Breast epithelium (tissue), 4 donors: Measurements from ENCODE around the gene ADRA1B. TPM values are rescaled to one million over a fixed set of nuclear protein-coding genes. Genes with fewer than 3 reads are reported as not detected.
"Not testable (repeated sequence)": the region's sequence is repeated elsewhere in the genome, so short reads cannot be mapped to it uniquely, and the experiment has no call there.

Source experiments
- DNase-seq, 2 donors: peaks; one replicate each; pipeline ENCODE4 v3.0.0-alpha.2; 2019; ENCODE audit warnings: low spot score in 2 of 2
- H3K27ac ChIP-seq, 2 donors: fragments of 200-600 bp; sonication (generic) in 1 of 2; one replicate each; pipeline ENCODE4 v1.5.1; 2016 to 2019; ENCODE audit warnings: mild to moderate bottlenecking in 1 of 2
- H3K27me3 ChIP-seq, 2 donors: fragments of 200-600 bp; sonication (generic) in 1 of 2; one replicate each; pipeline versions ENCODE4 v1.5.1 to v1.6.0; 2017 to 2019; ENCODE audit warnings: control low read depth in 1 of 2, mild to moderate bottlenecking in 1 of 2
- H3K36me3 ChIP-seq: fragments of 200-600 bp; one replicate; pipeline ENCODE4 v1.5.1; 2019
- H3K4me1 ChIP-seq, 2 donors: fragments of 200-600 bp; sonication (generic); one replicate each; pipeline ENCODE4 v1.5.1; 2016 to 2019; ENCODE audit warnings: control low read depth in 1 of 2
- H3K4me3 ChIP-seq, 3 donors: fragments of 200-600 bp; sonication (generic); 1 replicate in 2 of 3; 2 replicates in 1 of 3; pipeline ENCODE4 v1.5.1; 2016 to 2019; ENCODE audit warnings: mild to moderate bottlenecking in 3 of 3, moderate library complexity in 2 of 3
- H3K9me3 ChIP-seq, 2 donors: fragments of 200-600 bp; sonication (generic) in 1 of 2; one replicate each; pipeline ENCODE4 v1.5.1; 2016 to 2019; ENCODE audit warnings: control low read depth in 1 of 2
- POLR2A ChIP-seq: fragments of 450-650 bp; IDR thresholded peaks from one replicate; pipeline ENCODE4 v1.6.1; 2016; ENCODE audit warnings: antibody characterized with exemption, mild to moderate bottlenecking, moderate library complexity
- POLR2AphosphoS5 ChIP-seq, 3 donors: sonication (generic); formaldehyde crosslinking; IDR thresholded peaks; one replicate each; pipeline ENCODE4 v1.6.1; 2017; ENCODE audit warnings: antibody characterized with exemption in 3 of 3
- intact Hi-C: fragments of 100-400 bp; cut with DNase I; formaldehyde crosslinking; loops from one replicate; pipeline ENCODE4 v1.15.1; 2023; ENCODE audit warnings: low total_unique reads
- total RNA-seq, 3 donors: library from RNA; depleted of rRNA; stranded (reverse); fragments of >200 nt; gene quantifications; one replicate each; pipeline ENCODE4 v1.1.0, GENCODE V29; 2016
- TF ChIP-seq, protein P1 (sequence below), 3 donors: fragments of 450-650 bp; IDR thresholded peaks; one replicate each; pipeline ENCODE4 v1.5.1; 2016 to 2017; ENCODE audit warnings: antibody characterized with exemption in 3 of 3, mild to moderate bottlenecking in 3 of 3, moderate library complexity in 3 of 3

Gene ADRA1B
- total RNA-seq, 3 donors from 2014 or later, result 0.33 to 2.9 (median 0.88) TPM

DNA sequence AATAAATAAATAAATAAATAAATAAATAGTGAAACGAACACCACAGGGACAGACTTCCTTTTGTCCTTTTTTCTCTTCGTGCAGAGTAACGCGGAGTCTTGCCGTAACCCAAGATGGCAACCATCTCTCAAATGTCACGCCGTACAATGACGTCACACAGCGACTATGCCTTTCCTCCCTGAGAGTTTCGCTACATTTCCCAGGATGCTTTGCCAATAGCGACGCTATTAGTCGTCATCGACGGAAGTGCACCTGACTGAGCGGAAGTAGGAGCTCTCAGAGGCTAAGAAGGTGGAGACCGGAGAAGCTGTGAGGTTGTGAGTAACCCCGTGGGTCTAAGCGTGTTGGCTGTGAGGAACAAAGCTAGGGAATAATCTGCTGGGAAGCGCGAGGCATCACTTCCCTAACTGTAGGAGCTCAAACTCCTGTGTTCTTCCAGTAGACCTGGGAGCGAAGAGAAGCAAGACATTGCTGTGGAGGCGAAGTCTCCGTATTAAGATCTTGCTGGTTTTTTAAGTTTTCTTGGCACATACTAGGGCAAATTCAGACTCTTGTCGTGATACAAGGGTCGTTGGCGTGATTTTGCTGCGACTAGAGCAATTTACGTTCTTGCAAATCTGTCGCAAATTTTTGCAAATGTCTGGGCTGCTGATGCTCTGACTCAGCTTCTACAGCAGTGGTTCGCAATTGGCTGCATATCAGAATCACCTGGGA lies 92.8 kb downstream of the ADRA1B start, which contains the start of gene TTC1:
TSS of gene TTC1 (plus strand) at position 263 of the 714 bp plus-strand sequence. CDS start 1,390 bp downstream, outside the sequence.
- Histone ChIP-seq H3K4me1 (peaks cover 0 to 6% of the 10 kb centered on the region in 2 donors), H3K27me3 (no peaks in the 10 kb centered on the region), H3K9me3 (no peaks in the 10 kb centered on the region), H3K4me3 (peak within 1 kb of the TSS; percentile 73 to 84 (median 79)), H3K27ac (peak within 1 kb of the TSS; percentile 87 to 88), H3K36me3 (no peaks in the 10 kb centered on the region)
- peak; percentile 92 to 98 for DNase-seq
- TF ChIP-seq, protein P1, sequence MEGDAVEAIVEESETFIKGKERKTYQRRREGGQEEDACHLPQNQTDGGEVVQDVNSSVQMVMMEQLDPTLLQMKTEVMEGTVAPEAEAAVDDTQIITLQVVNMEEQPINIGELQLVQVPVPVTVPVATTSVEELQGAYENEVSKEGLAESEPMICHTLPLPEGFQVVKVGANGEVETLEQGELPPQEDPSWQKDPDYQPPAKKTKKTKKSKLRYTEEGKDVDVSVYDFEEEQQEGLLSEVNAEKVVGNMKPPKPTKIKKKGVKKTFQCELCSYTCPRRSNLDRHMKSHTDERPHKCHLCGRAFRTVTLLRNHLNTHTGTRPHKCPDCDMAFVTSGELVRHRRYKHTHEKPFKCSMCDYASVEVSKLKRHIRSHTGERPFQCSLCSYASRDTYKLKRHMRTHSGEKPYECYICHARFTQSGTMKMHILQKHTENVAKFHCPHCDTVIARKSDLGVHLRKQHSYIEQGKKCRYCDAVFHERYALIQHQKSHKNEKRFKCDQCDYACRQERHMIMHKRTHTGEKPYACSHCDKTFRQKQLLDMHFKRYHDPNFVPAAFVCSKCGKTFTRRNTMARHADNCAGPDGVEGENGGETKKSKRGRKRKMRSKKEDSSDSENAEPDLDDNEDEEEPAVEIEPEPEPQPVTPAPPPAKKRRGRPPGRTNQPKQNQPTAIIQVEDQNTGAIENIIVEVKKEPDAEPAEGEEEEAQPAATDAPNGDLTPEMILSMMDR (IDR thresholded peaks at IDR 0.05), result no peak
- peak; percentile 90 to 99 (median 97) for TF ChIP-seq POLR2AphosphoS5 (IDR thresholded peaks at IDR 0.05)
- TF ChIP-seq POLR2A, result peak; percentile 77
- intact Hi-C loops, result no loop called here

DNA sequence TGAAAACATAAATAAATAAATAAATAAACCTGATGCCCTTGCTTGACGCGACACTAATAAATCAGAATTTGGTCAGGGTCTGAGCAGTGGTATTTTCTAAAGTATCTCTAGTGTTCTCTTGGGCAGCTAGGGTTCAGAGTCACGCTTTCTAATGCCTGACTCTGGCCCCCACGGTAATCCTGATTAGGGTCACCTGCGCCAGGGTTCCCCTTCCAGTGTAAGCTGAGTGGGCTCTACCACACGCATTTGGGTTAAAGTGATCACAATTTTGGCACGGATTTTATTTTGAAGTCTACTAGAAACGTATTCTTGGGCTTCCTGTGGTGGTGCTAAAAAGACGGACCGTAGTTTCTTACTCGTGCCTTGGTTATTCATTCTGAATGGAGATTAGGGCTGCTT lies 93.3 kb downstream of the ADRA1B start:
- Histone ChIP-seq H3K27ac (peak overlapping the region in 1 of 2 donors; percentile 87), H3K9me3 (no peaks in the 10 kb centered on the region), H3K36me3 (no peaks in the 10 kb centered on the region), H3K4me3 (peak overlapping the region; percentile 73 to 84 (median 79)), H3K4me1 (peaks cover 0 to 6% of the 10 kb centered on the region in 2 donors), H3K27me3 (no peaks in the 10 kb centered on the region)
- intact Hi-C loops, result no loop called here
- DNase-seq, result no peak
- TF ChIP-seq POLR2A, result no peak
- no peak for TF ChIP-seq POLR2AphosphoS5 (IDR thresholded peaks at IDR 0.05)
- TF ChIP-seq, protein P1 (IDR thresholded peaks at IDR 0.05), result no peak

DNA sequence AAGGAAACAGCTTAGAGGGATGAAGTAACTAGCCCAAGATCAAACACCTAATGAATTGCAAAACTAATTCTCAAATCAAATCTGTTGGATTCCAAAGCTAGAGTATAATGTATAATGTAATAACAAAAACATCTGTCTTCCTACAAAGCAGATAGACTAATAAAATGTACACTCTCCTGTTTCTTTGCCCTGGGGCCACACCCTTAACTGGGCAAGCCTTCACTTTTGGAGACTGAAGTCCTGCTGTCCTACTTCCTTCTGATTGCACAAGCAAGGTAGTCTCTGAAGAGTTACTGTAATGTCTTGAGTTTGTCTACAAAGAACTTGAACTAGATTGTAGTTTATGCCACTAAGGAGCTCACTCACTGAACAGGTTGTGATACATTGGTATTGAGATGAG lies 95.2 kb downstream of the ADRA1B start:
- TF ChIP-seq POLR2AphosphoS5 (IDR thresholded peaks at IDR 0.05), result no peak
- no peak for TF ChIP-seq POLR2A
- TF ChIP-seq, protein P1 (IDR thresholded peaks at IDR 0.05), result no peak
- H3K27ac ChIP-seq, result no peak overlapping the region
- H3K27me3 ChIP-seq, result no peaks in the 10 kb centered on the region
- H3K4me3 ChIP-seq, result no peak overlapping the region
- no peak for DNase-seq
- no peaks in the 10 kb centered on the region for H3K36me3 ChIP-seq
- intact Hi-C loops, result no loop called here
- H3K4me1 ChIP-seq, result peaks cover 0 to 6% of the 10 kb centered on the region in 2 donors
- no peaks in the 10 kb centered on the region for H3K9me3 ChIP-seq

DNA sequence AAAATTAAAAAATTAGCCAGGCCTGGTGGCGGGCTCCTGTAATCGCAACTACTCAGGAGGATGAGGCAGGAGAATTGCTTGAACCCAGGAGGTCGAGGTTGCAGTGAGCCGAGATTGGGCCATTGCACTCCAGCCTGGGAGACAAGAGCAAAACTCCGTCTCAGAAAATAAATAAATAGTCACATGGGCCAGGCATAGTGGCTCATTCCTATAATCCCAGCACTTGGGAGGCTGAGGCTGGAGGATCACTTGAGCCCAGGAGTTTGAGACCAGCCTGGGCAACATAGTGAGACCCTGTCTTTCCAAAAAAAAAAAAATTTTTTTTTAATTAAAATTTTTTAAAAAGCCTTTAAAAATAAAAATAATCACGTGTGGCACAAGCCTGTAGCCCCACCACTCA lies 97.9 kb downstream of the ADRA1B start:
- H3K4me3 ChIP-seq, DNase-seq, H3K27ac ChIP-seq, H3K9me3 ChIP-seq, H3K27me3 ChIP-seq, H3K4me1 ChIP-seq, H3K36me3 ChIP-seq, intact Hi-C loops: not testable (repeated sequence)

DNA sequence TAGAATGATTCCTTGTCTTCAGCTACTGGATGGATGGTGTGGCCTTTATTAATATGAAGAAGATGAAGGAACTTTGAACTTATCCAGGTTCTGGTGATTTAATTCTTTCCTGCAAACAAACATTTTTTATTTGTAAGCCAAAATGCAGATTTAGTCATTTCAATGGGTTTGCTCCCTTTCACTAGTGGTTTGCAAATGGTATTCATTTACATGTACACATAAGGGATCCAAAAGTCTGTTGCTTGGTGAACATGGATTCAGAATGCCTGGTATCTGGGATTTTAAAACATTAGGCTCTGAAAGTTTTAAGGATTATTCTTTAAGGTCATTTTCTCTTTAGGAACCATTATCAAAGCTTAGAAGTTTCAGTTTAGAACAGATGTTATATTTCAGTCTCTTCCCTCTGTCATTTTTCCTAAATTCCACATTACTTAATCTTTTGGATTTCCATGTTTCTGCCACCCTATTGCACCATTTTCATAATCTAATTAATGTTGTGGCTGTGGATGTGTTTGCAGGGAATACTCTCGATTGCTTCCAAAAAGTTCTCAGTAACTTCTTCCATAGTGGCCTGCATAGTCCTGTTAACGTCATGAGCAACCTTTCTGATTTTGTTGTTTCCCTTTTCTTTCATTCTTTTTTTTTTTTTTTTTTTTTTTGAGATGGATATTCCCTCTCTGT lies 102.8 kb downstream of the ADRA1B start:
- Histone ChIP-seq H3K4me1 (no peaks in the 10 kb centered on the region), H3K36me3 (no peaks in the 10 kb centered on the region), H3K27ac (no peak overlapping the region), H3K4me3 (no peak overlapping the region), H3K27me3 (no peaks in the 10 kb centered on the region), H3K9me3 (no peaks in the 10 kb centered on the region)
- intact Hi-C loops, result no loop called here
- no peak for DNase-seq
- TF ChIP-seq POLR2AphosphoS5 (IDR thresholded peaks at IDR 0.05), result no peak
- TF ChIP-seq POLR2A, result no peak
- TF ChIP-seq, protein P1 (IDR thresholded peaks at IDR 0.05), result no peak
